ENCODE results near the gene DNAH7. TPM values are rescaled to one million over a fixed set of nuclear protein-coding genes. Genes with fewer than 3 reads are reported as not detected.

Gene DNAH7
- total RNA-seq, 2 experiments from 2014 or later, result 0.07 to 0.17 TPM

DNA sequence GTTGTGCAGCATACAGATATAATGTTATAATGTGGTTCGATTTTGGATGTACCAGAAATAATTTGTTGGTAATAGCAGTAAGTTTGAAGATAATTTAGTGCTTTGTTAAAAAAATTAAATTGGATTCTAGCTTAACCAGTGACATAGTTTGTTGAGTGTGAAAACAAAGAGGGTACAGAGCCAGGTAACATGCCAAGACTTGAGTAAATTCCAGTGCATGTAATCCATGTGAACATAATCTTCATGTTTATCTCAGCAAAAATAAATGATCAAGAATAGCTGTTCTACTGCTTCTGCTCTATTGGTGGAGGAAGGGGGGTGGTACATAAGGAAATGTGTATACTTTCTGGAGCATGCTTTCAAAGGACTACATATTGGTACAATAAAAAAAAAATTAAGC is 165.8 kb downstream of the DNAH7 start:
- Mint-ChIP-seq H3K27ac (no peak overlapping the region), H3K9me3 (no peaks in the 10 kb centered on the region), H3K36me3 (no peaks in the 10 kb centered on the region), H3K4me3 (no peak overlapping the region), H3K27me3 (no peaks in the 10 kb centered on the region), H3K4me1 (ENCODE audit: low read depth) (no peaks in the 10 kb centered on the region)
- ChIA-PET POLR2A (no interaction called here), CTCF (no interaction called here)
- intact Hi-C loops (cut with micrococcal nuclease), result no loop called here
- no peak for DNase-seq

DNA sequence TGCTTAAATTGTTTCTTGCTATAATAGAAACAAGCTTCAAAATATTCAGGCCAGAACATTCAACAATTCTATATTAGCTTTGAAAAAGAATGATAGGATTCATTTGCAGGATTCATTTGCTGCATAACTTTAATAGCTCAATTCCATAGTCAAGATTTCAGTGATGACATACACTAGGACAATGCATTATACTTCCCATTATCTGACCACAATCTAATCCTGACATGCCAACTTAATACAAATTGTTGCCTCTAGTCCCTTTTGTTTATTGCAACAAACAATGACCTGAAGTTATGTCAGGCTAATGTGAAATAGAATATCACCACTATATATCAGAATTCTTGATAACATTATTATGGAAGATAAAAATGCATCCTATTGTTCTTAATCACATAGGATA is 169.4 kb downstream of the DNAH7 start:
- ChIA-PET POLR2A (no interaction called here), CTCF (no interaction called here)
- no peaks in the 10 kb centered on the region for H3K4me1 Mint-ChIP-seq (ENCODE audit: low read depth)
- intact Hi-C loops (cut with micrococcal nuclease), result no loop called here
- H3K36me3 Mint-ChIP-seq, result no peaks in the 10 kb centered on the region
- H3K9me3 Mint-ChIP-seq, result no peaks in the 10 kb centered on the region
- H3K4me3 Mint-ChIP-seq, result no peak overlapping the region
- H3K27ac Mint-ChIP-seq, result no peak overlapping the region
- no peak for DNase-seq
- H3K27me3 Mint-ChIP-seq, result no peaks in the 10 kb centered on the region

DNA sequence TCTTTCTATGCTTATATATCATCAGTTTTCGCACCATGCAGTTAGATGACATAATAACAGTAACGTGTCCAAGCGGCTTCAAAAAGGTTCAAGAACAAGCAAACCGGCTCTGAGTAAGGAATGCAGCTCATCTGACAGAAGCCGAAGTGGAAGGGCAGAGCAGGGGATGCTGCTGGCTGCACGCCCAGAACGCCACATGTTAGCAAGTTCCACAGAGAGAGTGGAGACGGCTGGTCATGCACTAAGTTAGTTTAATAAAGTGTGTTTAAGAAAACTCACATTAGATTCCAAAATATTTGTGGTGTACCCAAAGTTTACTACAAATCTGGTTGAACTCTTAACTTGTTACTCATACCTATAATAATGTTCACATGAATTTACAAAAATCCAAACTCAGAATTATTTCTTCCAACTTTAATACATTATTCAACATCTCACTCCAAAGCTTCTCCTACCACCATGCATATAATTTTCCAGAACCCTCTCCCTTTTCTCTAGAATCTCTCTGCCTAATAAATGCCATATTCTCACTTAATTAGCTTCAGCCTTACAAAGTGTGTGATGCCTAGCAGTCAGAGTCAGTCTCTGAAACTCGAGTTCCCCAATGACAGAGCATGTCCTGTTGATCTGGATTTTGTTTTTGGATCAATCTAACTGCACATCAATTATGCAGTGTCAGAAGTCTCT is 170.0 kb downstream of the DNAH7 start:
- H3K27ac Mint-ChIP-seq, result no peak overlapping the region
- no peaks in the 10 kb centered on the region for H3K36me3 Mint-ChIP-seq
- H3K27me3 Mint-ChIP-seq, result no peaks in the 10 kb centered on the region
- no peak for DNase-seq
- intact Hi-C loops (cut with micrococcal nuclease), result no loop called here
- ChIA-PET POLR2A (no interaction called here), CTCF (no interaction called here)
- H3K4me3 Mint-ChIP-seq, result no peak overlapping the region
- H3K9me3 Mint-ChIP-seq, result no peaks in the 10 kb centered on the region
- no peaks in the 10 kb centered on the region for H3K4me1 Mint-ChIP-seq (ENCODE audit: low read depth)

- H3K4me3 Mint-ChIP-seq, result no peak overlapping the region
- H3K4me1 Mint-ChIP-seq (ENCODE audit: low read depth), result no peaks in the 10 kb centered on the region
- intact Hi-C loops (cut with micrococcal nuclease), result no loop called here
- H3K27ac Mint-ChIP-seq, result no peak overlapping the region
- H3K36me3 Mint-ChIP-seq, result no peaks in the 10 kb centered on the region
- DNase-seq, result no peak
- ChIA-PET CTCF (no interaction called here), POLR2A (no interaction called here)
- H3K9me3 Mint-ChIP-seq, result no peaks in the 10 kb centered on the region
- H3K27me3 Mint-ChIP-seq, result no peaks in the 10 kb centered on the region
Measured at GRCh38 chr2:195891081-195891480, 177.6 kb downstream of the DNAH7 start.

DNA sequence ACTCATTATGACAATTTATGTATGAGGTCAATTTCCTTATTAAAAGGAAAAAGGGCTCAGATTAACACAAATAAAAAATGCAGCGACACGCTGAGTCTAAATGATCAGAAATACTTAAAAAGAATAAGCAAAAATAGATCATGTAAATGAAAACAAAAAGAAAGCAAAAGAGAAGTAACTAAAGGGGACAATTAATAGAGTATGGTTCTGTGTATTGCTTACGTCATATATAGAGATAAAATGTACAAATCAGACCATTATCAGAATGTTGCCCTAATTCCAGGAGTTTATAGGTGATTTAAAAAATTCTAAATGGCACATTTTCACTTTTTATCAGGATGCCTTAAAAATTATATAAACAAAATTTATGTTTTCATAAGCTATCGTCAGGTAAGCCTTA is 189.5 kb downstream of the DNAH7 start:
- POLR2A ChIA-PET, result no interaction called here
- no peaks in the 10 kb centered on the region for H3K36me3 Mint-ChIP-seq
- no peaks in the 10 kb centered on the region for H3K27me3 Mint-ChIP-seq
- CTCF ChIA-PET, result no interaction called here
- intact Hi-C loops (cut with micrococcal nuclease), result no loop called here
- no peak overlapping the region for H3K4me3 Mint-ChIP-seq
- H3K27ac Mint-ChIP-seq, result no peak overlapping the region
- H3K9me3 Mint-ChIP-seq, result no peaks in the 10 kb centered on the region
- DNase-seq, result no peak
- H3K4me1 Mint-ChIP-seq (ENCODE audit: low read depth), result no peaks in the 10 kb centered on the region

DNA sequence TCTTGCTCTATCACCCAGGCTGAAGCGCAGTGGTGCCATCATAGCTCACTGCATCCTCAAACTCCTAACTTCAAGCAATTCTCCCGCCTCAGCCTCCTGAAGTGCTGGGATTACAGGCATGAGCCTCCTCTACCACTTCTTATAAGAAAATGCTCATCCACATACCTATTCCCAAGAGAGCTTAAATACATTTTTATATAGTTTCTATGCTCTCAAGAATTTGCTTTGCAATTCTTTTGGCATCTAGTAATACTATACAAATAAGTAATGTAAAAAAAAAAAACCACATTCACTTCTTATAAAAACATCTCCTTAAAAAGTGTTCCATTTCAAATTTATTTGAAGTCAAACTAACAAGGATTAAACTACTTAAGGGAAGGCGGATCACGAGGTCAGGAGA is 197.3 kb downstream of the DNAH7 start:
- Mint-ChIP-seq H3K9me3 (no peaks in the 10 kb centered on the region), H3K27ac (no peak overlapping the region), H3K27me3 (peaks cover 2% of the 10 kb centered on the region), H3K36me3 (no peaks in the 10 kb centered on the region), H3K4me3 (no peak overlapping the region), H3K4me1 (ENCODE audit: low read depth) (no peaks in the 10 kb centered on the region)
- intact Hi-C loops (cut with micrococcal nuclease), result no loop called here
- POLR2A ChIA-PET, result no interaction called here
- DNase-seq, result no peak
- CTCF ChIA-PET, result no interaction called here

GRCh38 chr2:195864316-195864715 is 204.3 kb downstream of the DNAH7 start:
- Mint-ChIP-seq H3K36me3 (no peaks in the 10 kb centered on the region), H3K4me1 (ENCODE audit: low read depth) (no peaks in the 10 kb centered on the region), H3K27ac (no peak overlapping the region), H3K4me3 (no peak overlapping the region), H3K9me3 (no peaks in the 10 kb centered on the region), H3K27me3 (peaks cover 3% of the 10 kb centered on the region)
- intact Hi-C loops (cut with micrococcal nuclease), result no loop called here
- ChIA-PET POLR2A (no interaction called here), CTCF (no interaction called here)
- no peak for DNase-seq

- DNase-seq, result no peak
- CTCF ChIA-PET, result no interaction called here
- POLR2A ChIA-PET, result no interaction called here
- Mint-ChIP-seq H3K27me3 (peaks cover 6% of the 10 kb centered on the region), H3K4me3 (no peak overlapping the region), H3K4me1 (ENCODE audit: low read depth) (no peaks in the 10 kb centered on the region), H3K36me3 (no peaks in the 10 kb centered on the region), H3K27ac (no peak overlapping the region), H3K9me3 (no peaks in the 10 kb centered on the region)
- intact Hi-C loops (cut with micrococcal nuclease), result no loop called here
Measured at GRCh38 chr2:195863564-195863963, 205.1 kb downstream of the DNAH7 start.

DNA sequence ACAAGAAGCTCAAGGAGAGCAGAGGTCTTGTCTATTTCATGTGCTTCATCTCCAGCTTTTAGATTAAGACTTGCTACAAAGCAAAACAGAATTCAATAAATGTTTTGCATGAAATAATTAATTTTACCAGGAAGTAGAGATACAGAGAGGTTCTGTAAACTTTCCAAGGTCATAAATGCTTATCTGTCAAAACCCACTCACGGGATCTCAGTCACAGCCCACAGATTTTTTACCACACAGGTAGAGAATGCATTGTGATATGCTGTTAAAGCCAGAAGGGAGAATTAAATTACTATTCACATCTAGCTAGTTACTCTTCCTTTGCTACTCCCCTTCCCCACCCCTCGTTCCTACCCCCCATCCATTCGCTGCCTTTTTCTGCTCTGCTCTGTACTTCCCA is 205.5 kb downstream of the DNAH7 start:
- no peaks in the 10 kb centered on the region for H3K9me3 Mint-ChIP-seq
- intact Hi-C loops (cut with micrococcal nuclease), result no loop called here
- no peak overlapping the region for H3K4me3 Mint-ChIP-seq
- no peak overlapping the region for H3K27ac Mint-ChIP-seq
- H3K27me3 Mint-ChIP-seq, result peaks cover 7% of the 10 kb centered on the region
- no peaks in the 10 kb centered on the region for H3K36me3 Mint-ChIP-seq
- H3K4me1 Mint-ChIP-seq (ENCODE audit: low read depth), result no peaks in the 10 kb centered on the region
- POLR2A ChIA-PET, result no interaction called here
- DNase-seq, result no peak
- CTCF ChIA-PET, result no interaction called here

- DNase-seq, result no peak
- Mint-ChIP-seq H3K4me3 (no peak overlapping the region), H3K27ac (no peak overlapping the region), H3K36me3 (no peaks in the 10 kb centered on the region), H3K4me1 (ENCODE audit: low read depth) (no peaks in the 10 kb centered on the region), H3K27me3 (peaks cover 7% of the 10 kb centered on the region), H3K9me3 (no peaks in the 10 kb centered on the region)
- intact Hi-C loops (cut with micrococcal nuclease), result no loop called here
- ChIA-PET CTCF (interaction anchor here (0.9 kb wide), 1 partner anchor 62 kb away, joined by 3 read pairs; no protein-coding TSS in a partner anchor), POLR2A (no interaction called here)
Measured at GRCh38 chr2:195861821-195862220, 206.8 kb downstream of the DNAH7 start.

DNA sequence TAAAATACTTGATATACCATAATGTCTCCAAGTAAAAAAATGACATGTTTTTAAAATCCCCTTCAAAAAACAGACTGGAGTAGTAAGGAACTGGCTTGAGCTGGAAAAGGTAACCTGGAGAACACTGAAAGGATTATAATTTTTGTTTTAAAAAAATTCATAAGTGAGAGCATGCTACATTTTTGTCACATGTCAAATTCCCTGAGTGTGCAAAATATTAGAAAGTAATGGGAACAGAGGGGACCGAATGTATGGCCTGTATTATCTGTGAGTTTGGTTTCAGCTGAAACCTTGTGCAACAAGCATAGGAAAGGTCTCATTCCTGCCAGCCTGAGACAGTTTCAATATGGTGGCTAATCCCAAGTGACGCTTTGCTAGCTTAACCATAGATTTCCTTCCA is 209.1 kb downstream of the DNAH7 start:
- Mint-ChIP-seq H3K27me3 (peaks cover 7% of the 10 kb centered on the region), H3K27ac (no peak overlapping the region), H3K4me3 (no peak overlapping the region), H3K9me3 (no peaks in the 10 kb centered on the region), H3K36me3 (no peaks in the 10 kb centered on the region), H3K4me1 (ENCODE audit: low read depth) (no peaks in the 10 kb centered on the region)
- no peak for DNase-seq
- intact Hi-C loops (cut with micrococcal nuclease), result no loop called here
- CTCF ChIA-PET, result no interaction called here
- POLR2A ChIA-PET, result no interaction called here

DNA sequence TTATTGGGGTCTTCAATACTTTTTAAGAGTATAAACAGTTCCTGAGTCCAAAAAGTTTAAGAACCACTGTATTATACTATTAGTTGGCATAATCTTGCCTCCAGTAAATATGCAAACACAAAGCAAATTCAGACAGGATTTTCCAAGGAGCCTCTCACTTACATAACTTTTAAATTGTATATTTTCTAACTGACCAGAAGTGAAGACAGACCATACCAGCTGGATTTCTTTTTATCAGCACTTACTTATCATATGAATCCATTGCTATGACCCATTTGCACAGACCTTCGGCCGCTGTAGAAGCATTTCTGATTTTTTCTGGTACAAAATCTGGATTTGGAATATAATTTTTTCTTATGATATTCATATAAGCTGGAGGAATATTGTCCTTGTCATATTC is 211.5 kb downstream of the DNAH7 start:
- H3K27me3 Mint-ChIP-seq, result peaks cover 4% of the 10 kb centered on the region
- ChIA-PET CTCF (no interaction called here), POLR2A (no interaction called here)
- intact Hi-C loops (cut with micrococcal nuclease), result no loop called here
- no peak overlapping the region for H3K27ac Mint-ChIP-seq
- no peaks in the 10 kb centered on the region for H3K36me3 Mint-ChIP-seq
- no peaks in the 10 kb centered on the region for H3K4me1 Mint-ChIP-seq (ENCODE audit: low read depth)
- no peaks in the 10 kb centered on the region for H3K9me3 Mint-ChIP-seq
- H3K4me3 Mint-ChIP-seq, result no peak overlapping the region
- no peak for DNase-seq

- CTCF ChIA-PET, result no interaction called here
- H3K27ac Mint-ChIP-seq, result no peak overlapping the region
- H3K9me3 Mint-ChIP-seq, result no peaks in the 10 kb centered on the region
- no peaks in the 10 kb centered on the region for H3K27me3 Mint-ChIP-seq
- H3K4me1 Mint-ChIP-seq (ENCODE audit: low read depth), result peaks cover 3% of the 10 kb centered on the region
- DNase-seq, result no peak
- POLR2A ChIA-PET, result no interaction called here
- no peak overlapping the region for H3K4me3 Mint-ChIP-seq
- no peaks in the 10 kb centered on the region for H3K36me3 Mint-ChIP-seq
- intact Hi-C loops (cut with micrococcal nuclease), result no loop called here
Measured at GRCh38 chr2:195850764-195851163, 217.9 kb downstream of the DNAH7 start.
